ENCODE measurements around the gene PBX3.

- peak; percentile 48; the same call in 1 of the 2 replicates for TF ChIP-seq POLR2AphosphoS5 (IDR thresholded peaks at IDR 0.05; ENCODE audit: low read depth, low read length)
- TF ChIP-seq POLR2A (IDR thresholded peaks at IDR 0.05; ENCODE audit: low read depth, low read length), result 0 out of 2 replicates have a peak, but pooled peaks have one; percentile 44
- no peak for TF ChIP-seq TAF1 (IDR thresholded peaks at IDR 0.05; ENCODE audit: low read depth, low read length)
Observed at GRCh38 chr9:125756518-125756917, 9.3 kb downstream of the PBX3 start.
